GM12873 (cell line): ENCODE data around the gene KANTR.

ENCODE experiments used
- CTCF ChIP-seq: IDR thresholded peaks from 2 replicates; pipeline ENCODE4 v1.5.1; 2012; ENCODE audit warnings: low read depth, mild to moderate bottlenecking, moderate library complexity, low read length, control low read depth; ENCODE audit not compliant: insufficient read depth; ENCODE audit errors: missing control alignments

The KANTR gene

GRCh38 chrX:53114864-53115549 is 21.1 kb downstream of the KANTR start:
- no peak for TF ChIP-seq CTCF

GRCh38 chrX:53115550-53115874 is 21.6 kb downstream of the KANTR start:
- no peak for TF ChIP-seq CTCF

GRCh38 chrX:53116101-53116500 is 22.2 kb downstream of the KANTR start:
- no peak for TF ChIP-seq CTCF

GRCh38 chrX:53122013-53122412 is 28.1 kb downstream of the KANTR start:
- no peak for TF ChIP-seq CTCF

GRCh38 chrX:53125506-53125905 is 31.6 kb downstream of the KANTR start:
- TF ChIP-seq CTCF, result no peak

- TF ChIP-seq CTCF, result no peak
These were observed 32.4 kb downstream of the KANTR start for GRCh38 chrX:53126377-53126776.

GRCh38 chrX:53128097-53128749 is 34.3 kb downstream of the KANTR start:
- TF ChIP-seq CTCF, result no peak
